GM12873 (cell line): ENCODE measurements around the gene TEX13D.

Experiments used
- CTCF ChIP-seq: IDR thresholded peaks from 2 replicates; pipeline ENCODE4 v1.5.1; 2012; ENCODE audit warnings: low read depth, mild to moderate bottlenecking, moderate library complexity, low read length, control low read depth; ENCODE audit not compliant: insufficient read depth; ENCODE audit errors: missing control alignments

Gene TEX13D

GRCh38 chrX:124386401-124386800, 53.9 kb downstream of the TEX13D start:
- TF ChIP-seq CTCF = no peak
